Measurements from ENCODE around the gene PKHD1. TPM values are rescaled to one million over a fixed set of nuclear protein-coding genes. Genes with fewer than 3 reads are reported as not detected.

Gene PKHD1
- total RNA-seq, 1 experiment from 2014 or later: not detected

GRCh38 chr6:51805517-51805916 is 281.9 kb downstream of the PKHD1 start:
- no peak overlapping the region for H3K4me3 Mint-ChIP-seq (ENCODE audit: unreplicated experiment)
- no peaks in the 10 kb centered on the region for H3K27me3 Mint-ChIP-seq (ENCODE audit: insufficient read depth, unreplicated experiment)
- DNase-seq (ENCODE audit: unreplicated experiment): no peak
- ChIA-PET POLR2A (no interaction called here), CTCF (no interaction called here)
- H3K9me3 Mint-ChIP-seq (ENCODE audit: unreplicated experiment): peaks cover 11% of the 10 kb centered on the region
- intact Hi-C loops (cut with micrococcal nuclease): no loop called here
- no peaks in the 10 kb centered on the region for H3K4me1 Mint-ChIP-seq (ENCODE audit: insufficient read depth, unreplicated experiment)
- no peak overlapping the region for H3K27ac Mint-ChIP-seq (ENCODE audit: low read depth, unreplicated experiment)
- H3K36me3 Mint-ChIP-seq (ENCODE audit: insufficient read depth, unreplicated experiment): no peaks in the 10 kb centered on the region
- no TSS peak for BruUV-seq (replicated peaks)
- TF ChIP-seq CTCF (IDR thresholded peaks at IDR 0.05; ENCODE audit: unreplicated experiment): no peak

DNA sequence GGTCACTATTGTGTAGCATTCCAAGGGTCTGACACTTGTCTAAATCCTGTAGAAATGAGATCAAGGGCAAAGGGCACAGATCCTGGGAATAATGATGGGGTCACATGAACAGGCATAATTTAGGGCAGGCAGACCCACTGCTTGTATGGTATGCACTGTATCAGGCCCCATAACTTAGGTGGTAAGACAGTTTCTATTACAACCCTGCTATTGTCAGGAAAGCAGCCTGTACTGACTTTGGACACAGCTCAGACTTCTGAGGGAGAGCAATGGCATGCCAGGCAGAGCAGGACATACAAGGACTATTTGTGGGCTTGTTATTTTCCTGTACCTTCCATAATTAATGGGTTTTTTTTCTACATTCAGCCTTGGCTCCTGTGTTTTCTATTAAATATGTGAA is 286.8 kb downstream of the PKHD1 start:
- intact Hi-C loops (cut with micrococcal nuclease): no loop called here
- Mint-ChIP-seq H3K4me3 (ENCODE audit: unreplicated experiment) (no peak overlapping the region), H3K36me3 (ENCODE audit: insufficient read depth, unreplicated experiment) (no peaks in the 10 kb centered on the region), H3K27me3 (ENCODE audit: insufficient read depth, unreplicated experiment) (no peaks in the 10 kb centered on the region), H3K9me3 (ENCODE audit: unreplicated experiment) (peaks cover 18% of the 10 kb centered on the region), H3K4me1 (ENCODE audit: insufficient read depth, unreplicated experiment) (no peaks in the 10 kb centered on the region), H3K27ac (ENCODE audit: low read depth, unreplicated experiment) (no peak overlapping the region)
- DNase-seq (ENCODE audit: unreplicated experiment): no peak
- no TSS peak for BruUV-seq (replicated peaks)
- CTCF ChIA-PET: interaction anchor here (0.9 to 1.0 kb wide), 3 partner anchors 13 to 248 kb away, joined by 3 to 4 read pairs (median 4); no protein-coding TSS in a partner anchor
- POLR2A ChIA-PET: no interaction called here
- TF ChIP-seq CTCF (IDR thresholded peaks at IDR 0.05; ENCODE audit: unreplicated experiment): no peak

DNA sequence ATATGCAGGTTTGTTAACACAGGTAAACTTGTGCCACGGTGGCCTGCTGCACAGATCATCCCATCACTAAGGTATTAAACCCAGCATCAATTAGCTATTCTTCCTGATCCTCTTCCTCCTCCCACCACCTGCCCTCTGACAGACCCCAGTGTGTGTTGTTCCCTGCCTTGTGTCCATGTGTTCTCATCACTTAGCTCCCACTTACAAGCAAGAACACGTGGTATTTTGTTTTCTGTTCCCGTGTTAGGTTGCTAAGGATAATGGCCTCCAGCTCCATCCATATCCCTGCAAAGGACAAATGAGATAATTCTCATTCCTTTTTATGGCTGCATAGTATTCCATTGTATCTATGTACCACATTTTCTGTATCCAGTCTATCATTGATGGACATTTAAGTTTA is 294.0 kb downstream of the PKHD1 start:
- no TSS peak for BruUV-seq (replicated peaks)
- Mint-ChIP-seq H3K27ac (ENCODE audit: low read depth, unreplicated experiment) (no peak overlapping the region), H3K36me3 (ENCODE audit: insufficient read depth, unreplicated experiment) (no peaks in the 10 kb centered on the region), H3K9me3 (ENCODE audit: unreplicated experiment) (peaks cover 14% of the 10 kb centered on the region), H3K4me1 (ENCODE audit: insufficient read depth, unreplicated experiment) (peaks cover 7% of the 10 kb centered on the region), H3K4me3 (ENCODE audit: unreplicated experiment) (no peak overlapping the region), H3K27me3 (ENCODE audit: insufficient read depth, unreplicated experiment) (no peaks in the 10 kb centered on the region)
- POLR2A ChIA-PET: no interaction called here
- no peak for TF ChIP-seq CTCF (IDR thresholded peaks at IDR 0.05; ENCODE audit: unreplicated experiment)
- intact Hi-C loops (cut with micrococcal nuclease): no loop called here
- no peak for DNase-seq (ENCODE audit: unreplicated experiment)
- CTCF ChIA-PET: interaction anchor here (0.6 to 1.3 kb wide), 6 partner anchors 16 to 235 kb away, joined by 3 to 5 read pairs (median 4); no protein-coding TSS in a partner anchor

DNA sequence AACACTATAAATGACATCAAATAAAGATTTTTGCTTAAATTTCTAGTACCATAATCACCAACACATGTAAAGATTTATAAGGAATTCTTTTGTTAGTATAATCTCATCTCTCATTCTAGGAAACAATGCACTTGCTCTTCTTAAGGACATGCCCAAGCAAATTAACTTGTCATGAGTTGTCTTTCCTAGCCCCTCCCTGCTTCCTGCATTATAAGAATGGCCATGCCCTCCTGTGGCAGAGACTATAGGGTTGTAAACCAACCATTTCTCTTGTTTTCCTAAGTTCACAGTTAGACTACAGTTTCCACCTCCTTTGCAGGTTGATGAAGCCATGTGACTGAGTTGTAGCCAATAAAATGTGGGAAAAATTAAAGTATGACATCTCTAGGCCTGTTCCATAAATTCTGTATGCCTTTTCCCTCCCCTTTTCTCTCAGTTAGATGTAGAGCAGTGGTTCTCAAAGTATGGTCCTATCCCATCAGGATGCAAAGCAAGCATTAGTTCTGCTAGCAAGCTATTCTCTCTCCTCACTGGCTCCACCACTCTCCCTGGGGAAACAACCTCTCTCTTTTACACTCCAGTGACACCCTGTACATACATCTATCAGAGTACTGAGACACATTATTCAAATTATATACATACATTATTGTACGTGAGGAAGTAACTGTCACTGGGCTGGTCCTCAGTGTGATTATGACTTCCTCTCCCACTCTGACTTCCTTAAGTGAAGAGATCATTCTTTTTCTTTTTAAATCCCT is 295.0 kb downstream of the PKHD1 start:
- TF ChIP-seq CTCF (IDR thresholded peaks at IDR 0.05; ENCODE audit: unreplicated experiment): no peak
- POLR2A ChIA-PET: no interaction called here
- no peak overlapping the region for H3K4me3 Mint-ChIP-seq (ENCODE audit: unreplicated experiment)
- peak; percentile 6 for DNase-seq (ENCODE audit: unreplicated experiment)
- intact Hi-C loops (cut with micrococcal nuclease): no loop called here
- BruUV-seq (replicated peaks): no TSS peak
- CTCF ChIA-PET: interaction anchor here (0.7 to 1.2 kb wide), 7 partner anchors 15 to 232 kb away, joined by 3 to 5 read pairs (median 3); no protein-coding TSS in a partner anchor
- no peaks in the 10 kb centered on the region for H3K36me3 Mint-ChIP-seq (ENCODE audit: insufficient read depth, unreplicated experiment)
- H3K9me3 Mint-ChIP-seq (ENCODE audit: unreplicated experiment): peaks cover 14% of the 10 kb centered on the region
- H3K4me1 Mint-ChIP-seq (ENCODE audit: insufficient read depth, unreplicated experiment): peaks cover 7% of the 10 kb centered on the region
- H3K27me3 Mint-ChIP-seq (ENCODE audit: insufficient read depth, unreplicated experiment): no peaks in the 10 kb centered on the region
- H3K27ac Mint-ChIP-seq (ENCODE audit: low read depth, unreplicated experiment): peak overlapping the region; percentile 28

Measured in MCF 10A (cell line).